GM19193 (cell line): ENCODE data around the gene RHBG.

Experiments
- POLR2A ChIP-seq: IDR thresholded peaks from 4 replicates; pipeline ENCODE4 v1.6.1; 2011; ENCODE audit not compliant: insufficient read depth, insufficient read length; ENCODE audit errors: extremely low read depth

RHBG gene

GRCh38 chr1:156356875-156357534, 12.0 kb upstream of the RHBG start:
- no peak for TF ChIP-seq POLR2A

DNA sequence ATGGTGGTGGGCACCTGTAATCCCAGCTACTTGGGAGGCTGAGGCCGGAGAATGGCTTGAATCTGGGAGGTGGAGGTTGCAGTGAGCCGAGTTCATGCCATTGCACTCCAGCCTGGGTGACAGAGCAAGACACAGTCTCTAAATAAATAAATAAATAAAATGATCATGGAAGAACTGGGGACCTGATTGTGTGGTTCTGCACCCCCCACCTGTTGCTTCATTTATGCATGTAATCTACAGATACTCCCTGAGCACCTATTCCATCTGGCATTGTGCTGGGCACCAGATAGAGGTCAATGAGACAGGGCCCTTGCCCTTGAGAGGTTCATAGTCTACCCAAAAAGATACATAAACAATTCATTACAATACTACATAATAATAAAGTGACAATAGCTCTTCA, 11.0 kb upstream of the RHBG start:
- TF ChIP-seq POLR2A: no peak

DNA sequence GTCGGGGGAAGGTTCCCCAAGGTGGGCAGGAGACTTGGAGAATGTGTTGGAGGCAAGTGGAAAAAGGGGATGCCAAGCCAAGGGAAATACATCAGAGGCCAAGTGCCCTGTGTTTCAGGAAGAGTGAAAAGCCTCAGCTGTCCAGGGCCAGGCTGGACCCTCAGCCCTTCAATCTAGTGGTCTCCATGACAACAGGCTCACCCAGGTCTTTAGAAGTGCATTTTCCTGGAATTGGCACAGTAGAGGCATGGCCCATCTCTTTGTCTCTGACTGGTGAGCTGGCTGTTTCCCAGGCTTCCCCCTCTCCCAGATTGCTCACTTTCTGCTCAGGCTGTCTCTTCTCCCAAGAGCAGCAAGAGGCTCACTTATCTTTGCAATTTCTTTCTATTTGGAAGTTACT, 10.4 kb upstream of the RHBG start:
- no peak for TF ChIP-seq POLR2A

DNA sequence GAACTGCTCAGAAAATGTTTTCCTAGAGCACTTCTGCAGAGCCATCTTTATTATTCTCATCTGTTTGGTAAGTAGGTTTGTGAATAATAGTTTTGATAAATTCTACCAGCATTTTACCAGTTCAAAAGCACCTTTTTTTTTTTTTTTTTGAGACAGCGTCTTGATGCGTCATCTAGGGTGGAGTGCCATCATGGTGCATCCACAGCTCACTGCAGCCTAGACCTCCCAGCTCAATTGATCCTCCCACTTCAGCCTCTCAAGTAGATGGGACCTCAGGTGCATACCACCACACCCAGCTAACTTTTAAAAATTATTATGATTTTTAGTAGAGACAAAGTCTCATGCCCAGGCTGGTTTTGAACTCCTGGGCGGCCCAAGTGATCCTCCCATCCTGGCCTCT, 9.8 kb upstream of the RHBG start:
- TF ChIP-seq POLR2A: no peak

DNA sequence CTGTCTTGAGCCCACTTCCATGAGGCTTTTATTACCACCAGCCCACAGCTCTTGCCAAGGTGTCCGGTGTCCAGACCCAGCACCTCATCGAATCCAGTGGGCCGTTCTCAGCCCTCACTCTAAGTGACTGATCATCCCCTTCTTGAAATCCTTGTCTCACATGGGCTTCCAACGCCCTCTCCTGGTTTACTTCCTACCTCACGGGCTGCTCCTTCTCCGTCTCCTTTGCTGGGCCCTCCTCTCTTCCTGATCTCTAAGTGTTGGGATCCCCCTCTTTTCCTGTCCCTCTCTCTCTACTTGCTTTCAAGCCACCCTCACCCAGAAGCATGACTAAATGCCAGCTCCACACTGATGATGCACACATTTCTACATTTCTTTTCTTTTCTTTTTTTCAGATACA, 9.0 kb upstream of the RHBG start:
- no peak for TF ChIP-seq POLR2A

GRCh38 chr1:156360534-156360933, 8.5 kb upstream of the RHBG start:
- no peak for TF ChIP-seq POLR2A

DNA sequence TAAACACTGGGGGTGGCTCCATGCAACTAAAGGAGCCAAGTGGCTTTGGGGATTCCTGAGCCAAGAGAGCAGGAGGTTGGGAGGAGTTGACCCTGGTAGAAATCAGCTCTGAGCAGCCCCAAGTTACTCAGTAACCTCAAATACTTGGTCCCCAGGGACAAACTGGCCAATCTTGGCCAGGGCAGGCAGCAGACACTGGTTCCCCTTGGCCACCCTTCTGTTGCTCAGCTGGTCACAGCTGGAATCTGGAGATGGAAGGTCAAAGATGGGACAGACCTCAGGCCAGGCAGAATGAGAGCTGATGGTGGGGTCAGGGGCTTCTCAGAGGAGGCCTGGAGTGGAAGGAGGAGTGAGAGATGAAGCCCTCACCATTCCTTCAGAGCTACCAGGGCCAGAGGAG, 3.3 kb upstream of the RHBG start:
- no peak for TF ChIP-seq POLR2A

DNA sequence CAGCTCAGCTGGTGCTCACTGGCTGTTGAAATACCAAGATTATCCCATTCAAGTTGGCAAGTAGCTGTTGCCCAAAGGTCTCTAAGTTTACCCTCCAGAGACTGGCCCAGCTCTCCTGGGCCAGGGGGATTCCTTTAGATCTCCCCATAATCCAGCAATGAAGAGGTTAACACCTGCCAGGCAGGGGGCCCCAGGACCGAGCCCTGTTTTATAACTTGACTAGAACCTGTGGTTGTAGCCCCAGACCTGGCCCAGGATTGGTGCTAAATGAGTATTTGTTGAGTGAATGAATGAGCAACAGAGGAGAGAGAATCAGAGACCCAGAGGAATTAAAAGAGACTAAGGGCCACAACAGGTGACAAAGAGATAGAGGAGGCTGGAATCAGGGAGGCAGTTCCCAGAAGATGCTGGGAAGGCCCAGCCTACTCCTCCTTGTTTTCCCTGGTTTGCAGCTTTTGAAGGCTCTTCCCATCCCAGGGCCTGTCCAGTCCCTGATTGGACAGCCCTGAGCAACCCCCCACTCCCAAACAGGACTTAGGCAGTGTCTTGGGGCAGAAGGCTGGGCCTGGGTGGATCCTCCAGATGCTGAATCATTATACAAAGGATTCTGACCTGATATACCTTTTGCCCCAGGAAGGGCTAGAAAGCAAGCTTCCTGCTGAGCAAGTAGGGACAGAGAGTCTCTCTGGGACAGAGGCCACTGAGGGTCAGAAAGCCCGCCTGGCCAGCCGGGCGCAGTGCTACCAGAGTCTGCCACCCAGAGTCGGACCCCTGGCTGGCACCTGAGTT, 2.4 kb upstream of the RHBG start:
- no peak for TF ChIP-seq POLR2A

DNA sequence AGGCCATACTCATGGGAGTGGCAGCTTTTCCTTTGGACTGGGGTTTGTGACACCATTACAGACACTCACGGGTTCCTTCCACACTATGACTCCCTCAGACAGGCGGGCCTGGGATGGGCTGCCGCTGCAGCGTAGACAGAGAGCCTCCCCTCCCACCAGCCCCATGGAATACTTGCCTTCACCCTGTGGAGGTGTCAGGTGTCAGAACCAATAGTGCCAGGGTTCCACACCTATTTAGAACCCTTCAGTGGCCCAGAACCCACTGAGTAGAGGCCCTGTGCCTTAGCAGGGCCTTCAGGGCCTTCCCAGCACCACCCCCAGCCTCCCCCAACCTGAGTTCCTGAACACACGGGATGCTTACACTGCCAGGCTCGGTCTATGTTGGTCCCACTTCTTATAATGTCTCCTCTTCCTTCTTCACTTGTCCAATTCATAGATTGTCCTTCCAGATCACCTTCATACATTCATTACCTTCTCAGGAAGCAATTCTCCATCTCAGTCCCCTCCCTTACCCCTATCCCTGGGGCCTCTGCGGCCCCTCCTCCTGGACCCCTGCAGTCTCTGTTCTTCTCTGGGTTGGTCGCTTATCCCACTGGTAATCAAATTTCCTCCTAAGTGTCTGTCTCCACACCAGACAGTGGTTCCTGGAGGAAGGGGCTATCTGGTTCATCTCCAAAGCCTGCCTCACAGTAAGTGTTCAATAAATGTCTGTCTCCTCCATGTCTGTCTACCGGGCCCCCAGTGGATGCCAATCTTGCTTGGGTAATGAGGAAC, 1.4 kb upstream of the RHBG start:
- TF ChIP-seq POLR2A: no peak

GRCh38 chr1:156368157-156368658, 803 bp upstream of the RHBG start:
- no peak for TF ChIP-seq POLR2A

- no peak for TF ChIP-seq POLR2A
Measured at GRCh38 chr1:156371553-156372264, 2.7 kb downstream of the RHBG start.

DNA sequence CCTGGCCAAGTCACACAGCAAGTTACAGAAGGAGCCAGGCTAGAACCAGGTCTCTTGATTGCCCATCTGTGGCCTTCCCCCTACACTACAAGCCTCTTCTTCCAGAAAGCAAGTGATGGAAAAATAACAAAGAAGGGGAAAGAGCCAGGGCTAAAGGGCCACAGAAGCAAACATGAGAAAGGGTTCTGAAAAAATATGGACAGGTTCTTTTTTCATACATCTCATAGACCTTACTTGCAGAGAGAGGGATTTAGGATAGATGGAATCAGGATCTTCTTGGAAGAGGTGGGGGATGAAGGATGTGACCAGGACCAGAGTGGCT, 3.2 kb downstream of the RHBG start:
- TF ChIP-seq POLR2A: no peak

DNA sequence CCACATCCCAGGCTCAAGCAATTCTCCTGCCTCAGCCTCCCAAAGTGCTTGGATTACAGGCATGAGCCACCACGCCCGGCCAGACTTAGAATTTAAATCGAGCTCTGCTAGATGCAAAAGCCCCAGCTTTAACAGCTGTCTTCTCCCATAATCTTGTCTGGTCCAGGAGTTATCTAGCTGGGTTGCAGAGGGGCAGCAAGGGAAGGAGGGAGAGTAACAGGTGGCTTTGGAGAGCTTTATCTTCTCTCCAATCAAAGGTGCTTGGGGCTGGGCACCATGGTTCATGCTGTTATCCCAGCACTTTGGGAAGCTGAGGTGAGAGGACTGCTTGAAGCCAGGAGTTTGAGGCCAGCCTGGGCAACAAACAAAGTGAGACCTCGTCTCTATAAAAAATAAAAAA, 3.9 kb downstream of the RHBG start:
- no peak for TF ChIP-seq POLR2A

DNA sequence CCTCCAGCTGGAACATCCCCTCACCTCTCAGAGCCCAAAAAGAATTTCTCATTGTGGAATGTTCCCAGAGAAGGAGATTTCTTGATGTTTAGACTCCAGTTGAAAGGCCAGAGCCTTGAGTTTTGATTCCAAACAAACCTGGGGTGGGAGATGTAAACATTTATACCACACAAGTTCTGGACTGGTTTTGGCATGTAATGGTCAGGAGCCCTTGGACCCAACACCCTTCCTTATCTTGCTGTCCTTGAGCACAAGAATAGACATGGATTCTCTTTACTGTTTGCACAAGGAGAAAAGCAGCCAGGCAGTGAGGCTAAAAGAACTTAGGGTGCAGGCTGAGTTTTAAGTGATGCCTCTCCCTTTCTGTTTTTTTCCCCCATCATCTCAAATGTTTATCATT, 4.5 kb downstream of the RHBG start:
- TF ChIP-seq POLR2A: no peak

- no peak for TF ChIP-seq POLR2A
Measured at GRCh38 chr1:156376146-156376545, 7.1 kb downstream of the RHBG start.

- TF ChIP-seq POLR2A: no peak
Measured at GRCh38 chr1:156376958-156377919, 8.2 kb downstream of the RHBG start.
